Central memory CD8-positive, alpha-beta T cell (primary cell): ENCODE results near the gene DDX6.

ENCODE experiments used
- ATAC-seq: fragments of 150-1000 bp; cut with Tn5 transposase; replicated peaks from 2 replicates; pipeline ENCODE4 v1.10.0; 2022; ENCODE audit warnings: mild to moderate bottlenecking, moderate FRiP score, moderate number of reproducible peaks; ENCODE audit not compliant: poor library complexity, severe bottlenecking; ENCODE audit errors: extremely low read depth
- DNase-seq, 2 donors: peaks; one replicate each; pipeline ENCODE4 v3.0.0; 2021; ENCODE audit warnings: low spot score in 2 of 2
- H3K27ac Mint-ChIP-seq: one replicate; pipeline ENCODE4 v1.8.0; 2022; ENCODE audit warnings: low read depth, mild to moderate bottlenecking, moderate library complexity, mixed read lengths
- H3K27me3 Mint-ChIP-seq: one replicate; pipeline ENCODE4 v1.8.0; 2022; ENCODE audit warnings: mixed read lengths
- H3K36me3 Mint-ChIP-seq: one replicate; pipeline ENCODE4 v1.8.0; 2022; ENCODE audit warnings: mild to moderate bottlenecking, moderate library complexity, mixed read lengths; ENCODE audit not compliant: insufficient read depth
- H3K4me1 Mint-ChIP-seq: one replicate; pipeline ENCODE4 v1.8.0; 2022; ENCODE audit warnings: mixed read lengths
- H3K4me3 Mint-ChIP-seq: one replicate; pipeline ENCODE4 v1.8.0; 2022; ENCODE audit warnings: mild to moderate bottlenecking, moderate library complexity, mixed read lengths
- H3K9me3 Mint-ChIP-seq: one replicate; pipeline ENCODE4 v1.8.0; 2022; ENCODE audit warnings: mixed read lengths

The DDX6 gene

GRCh38 chr11:118705111-118705741 lies 85.7 kb downstream of the DDX6 start:
- ATAC-seq (peak; percentile 71), DNase-seq (peak in 1 of 2 donors; percentile 47)
- Mint-ChIP-seq H3K27ac (peak overlapping the region; percentile 86), H3K4me3 (peak overlapping the region; percentile 68), H3K36me3 (peaks cover 5% of the 10 kb centered on the region), H3K9me3 (no peaks in the 10 kb centered on the region), H3K27me3 (no peaks in the 10 kb centered on the region), H3K4me1 (peaks cover 24% of the 10 kb centered on the region)

GRCh38 chr11:118703563-118704106 lies 87.3 kb downstream of the DDX6 start:
- DNase-seq (no peak), ATAC-seq (no peak)
- Mint-ChIP-seq H3K4me3 (no peak overlapping the region), H3K27me3 (no peaks in the 10 kb centered on the region), H3K4me1 (peaks cover 37% of the 10 kb centered on the region), H3K27ac (no peak overlapping the region), H3K36me3 (peaks cover 10% of the 10 kb centered on the region), H3K9me3 (no peaks in the 10 kb centered on the region)

GRCh38 chr11:118699506-118700220 lies 91.3 kb downstream of the DDX6 start:
- ATAC-seq (peak; percentile 96), DNase-seq (peak; percentile 51 to 81)
- Mint-ChIP-seq H3K4me3 (peak overlapping the region; percentile 69), H3K27ac (peak overlapping the region; percentile 95), H3K9me3 (no peaks in the 10 kb centered on the region), H3K36me3 (peaks cover 10% of the 10 kb centered on the region), H3K4me1 (peaks cover 30% of the 10 kb centered on the region), H3K27me3 (no peaks in the 10 kb centered on the region)
